ENCODE results near the gene NEK6. TPM values are rescaled to one million over a fixed set of nuclear protein-coding genes. Genes with fewer than 3 reads are reported as not detected.
A peak's percentile ranks its signal among the peaks of the same experiment; 100 is the strongest.

Gene NEK6
- 10 to 100 TPM; 56.9 to 62.7 TPM for total RNA-seq
- long read RNA-seq, donor 1, transcript NEK6-214 (10 exons, 2,573 nt) = minor isoform, 6 of 46 reads
- long read RNA-seq, donor 1, transcript NEK6-201 (10 exons, 3,447 nt) = major isoform, 25 of 46 reads
- long read RNA-seq, donor 1, partial matches to known transcripts = 0 of 46 reads
- long read RNA-seq, donor 1, other reads (novel, unspliced or antisense) = 14 of 46 reads
- long read RNA-seq, donor 2, transcript NEK6-201 (10 exons, 3,447 nt) = major isoform, 32 of 72 reads
- long read RNA-seq, donor 2, transcript NEK6-214 (10 exons, 2,573 nt) = minor isoform, 21 of 72 reads
- long read RNA-seq, donor 2, partial matches to known transcripts = 5 of 72 reads
- long read RNA-seq, donor 2, other reads (novel, unspliced or antisense) = 13 of 72 reads

DNA sequence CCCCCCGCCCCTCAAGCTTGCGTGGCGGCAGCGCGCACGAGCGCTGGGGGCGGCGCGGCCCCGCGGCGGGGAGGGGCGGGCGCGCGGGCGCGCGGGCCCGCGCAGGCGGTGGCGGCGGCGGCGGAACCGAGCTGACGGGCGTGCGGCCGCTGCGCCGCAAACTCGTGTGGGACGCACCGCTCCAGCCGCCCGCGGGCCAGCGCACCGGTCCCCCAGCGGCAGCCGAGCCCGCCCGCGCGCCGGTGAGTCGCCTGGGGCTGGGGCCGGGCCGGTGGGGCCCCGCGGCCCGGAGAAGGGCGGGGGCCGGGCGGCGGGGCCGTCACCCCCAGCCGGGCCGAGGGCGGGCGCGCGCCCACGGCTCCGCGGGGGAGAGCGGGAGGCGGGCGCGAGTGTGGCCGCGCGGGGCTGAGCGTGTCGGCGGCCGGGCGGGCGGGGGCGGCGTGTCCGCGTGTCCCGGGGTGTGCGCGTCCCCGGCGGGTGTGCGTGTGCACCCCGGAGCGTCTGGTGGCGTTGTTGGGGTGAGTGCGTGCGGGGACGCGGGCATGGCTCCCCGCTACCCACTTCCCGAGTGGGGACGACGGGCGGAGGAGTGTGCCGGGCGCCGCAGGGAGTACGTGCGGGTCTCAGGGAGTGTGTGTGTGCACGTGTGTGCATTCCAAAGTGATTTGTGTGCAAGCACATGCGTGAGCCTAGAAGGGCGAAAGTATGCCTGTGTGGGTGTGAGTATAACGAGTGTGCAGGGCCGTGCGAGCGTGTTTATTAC, at the start of gene NEK6:
Gene NEK6 (plus strand): TSS at position 106 of the 763 bp plus-strand sequence. CDS start 44,016 bp downstream, outside the sequence.
- peak; percentile 83 for DNase-seq (ENCODE audit: low spot score)
- intact Hi-C loops (cut with DNase I) = loop anchor here in 1 of 2 donors (10.0 kb wide), 1 partner anchor 133 kb away; no protein-coding TSS in a partner anchor

- DNase-seq (ENCODE audit: low spot score) = peak; percentile 9
- intact Hi-C loops (cut with DNase I) = no loop called here
Measured at GRCh38 chr9:124208571-124208970, 49.2 kb upstream of the NEK6 start.

- DNase-seq (ENCODE audit: low spot score) = peak; percentile 35
- intact Hi-C loops (cut with DNase I) = no loop called here
Measured at GRCh38 chr9:124209279-124209678, 48.5 kb upstream of the NEK6 start.

GRCh38 chr9:124209774-124210173, 48.0 kb upstream of the NEK6 start:
- intact Hi-C loops (cut with DNase I) = loop anchor here in 1 of 2 donors (2.0 kb wide), 1 partner anchor 81 kb away; no protein-coding TSS in a partner anchor
- DNase-seq (ENCODE audit: low spot score) = no peak

DNA sequence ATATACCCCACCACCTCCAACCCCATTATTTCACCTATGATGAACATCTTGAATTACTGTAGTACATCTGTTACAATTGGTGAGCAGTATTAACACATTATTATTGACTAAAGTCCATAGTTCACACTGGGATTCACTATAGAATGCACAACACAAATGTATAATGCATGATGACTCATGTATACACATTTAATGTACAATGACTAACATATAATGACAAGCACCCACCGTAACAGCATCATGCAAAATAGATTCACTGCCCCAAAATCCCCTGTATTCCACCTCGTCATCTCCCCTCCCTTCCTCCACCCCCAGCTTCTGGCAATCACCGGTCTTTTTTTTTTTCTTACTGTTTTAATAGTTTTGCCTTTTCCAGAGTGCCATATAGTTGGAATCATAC, 47.1 kb upstream of the NEK6 start:
- DNase-seq (ENCODE audit: low spot score) = no peak
- intact Hi-C loops (cut with DNase I) = loop anchor here in 1 of 2 donors (2.0 kb wide), 1 partner anchor 80 kb away; no protein-coding TSS in a partner anchor

- intact Hi-C loops (cut with DNase I) = no loop called here
- DNase-seq (ENCODE audit: low spot score) = peak; percentile 29
Measured at GRCh38 chr9:124212381-124213050, 45.2 kb upstream of the NEK6 start.

DNA sequence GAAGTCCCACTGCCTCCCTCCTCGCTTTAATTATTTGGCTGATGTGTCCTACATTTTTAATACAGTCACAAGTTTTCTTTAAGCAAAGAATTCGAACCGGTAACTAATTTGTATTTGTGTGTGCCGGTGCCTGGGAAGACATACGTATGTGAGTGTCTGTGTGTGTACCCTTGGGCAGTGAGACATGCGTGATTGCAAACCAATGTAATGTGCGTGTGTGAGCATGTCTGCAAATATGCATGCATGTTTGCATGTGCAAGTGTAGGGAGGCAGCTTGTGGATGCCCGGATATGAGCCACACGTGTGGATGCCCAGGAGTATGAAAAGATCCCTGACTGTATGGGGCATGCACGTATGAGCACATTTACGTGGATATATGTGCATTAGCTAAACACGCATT, 44.4 kb upstream of the NEK6 start:
- intact Hi-C loops (cut with DNase I) = no loop called here
- peak; percentile 23 for DNase-seq (ENCODE audit: low spot score)

DNA sequence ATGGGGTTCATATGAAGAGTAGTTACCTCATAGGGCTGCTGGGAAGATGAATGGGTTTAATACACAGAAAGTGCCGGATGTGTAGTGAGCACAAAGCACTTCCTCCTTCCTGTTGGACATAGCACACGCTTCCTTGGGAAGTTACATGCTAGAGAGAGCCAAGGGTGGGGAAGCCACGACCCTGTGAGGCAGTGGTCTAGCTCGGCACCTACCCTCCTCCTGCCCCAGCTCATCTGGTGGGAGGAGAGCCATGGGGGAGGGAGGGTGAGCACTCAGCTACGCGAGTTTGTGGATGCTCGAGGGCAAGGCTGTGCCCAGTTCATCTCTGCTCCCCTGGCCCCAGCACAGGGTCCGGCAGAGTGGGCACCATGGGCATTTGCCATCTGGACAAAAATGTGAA, 43.6 kb upstream of the NEK6 start:
- DNase-seq (ENCODE audit: low spot score) = peak; percentile 58

GRCh38 chr9:124214596-124215367, 43.0 kb upstream of the NEK6 start:
- peak; percentile 44 for DNase-seq (ENCODE audit: low spot score)
- intact Hi-C loops (cut with DNase I) = no loop called here

More for the DNA sequence above, 43.6 kb upstream of the NEK6 start:
- intact Hi-C loops (cut with DNase I) = no loop called here

- intact Hi-C loops (cut with DNase I) = no loop called here
- DNase-seq (ENCODE audit: low spot score) = peak; percentile 44
Measured at GRCh38 chr9:124215368-124215910, 42.3 kb upstream of the NEK6 start.

- intact Hi-C loops (cut with DNase I) = no loop called here
- DNase-seq (ENCODE audit: low spot score) = peak; percentile 45
Measured at GRCh38 chr9:124215956-124216355, 41.8 kb upstream of the NEK6 start.

- peak; percentile 80 for DNase-seq (ENCODE audit: low spot score)
- intact Hi-C loops (cut with DNase I) = no loop called here
Measured at GRCh38 chr9:124216474-124217176, 41.1 kb upstream of the NEK6 start.

- intact Hi-C loops (cut with DNase I) = no loop called here
- peak; percentile 41 for DNase-seq (ENCODE audit: low spot score)
Measured at GRCh38 chr9:124217836-124218437, 39.8 kb upstream of the NEK6 start.

GRCh38 chr9:124218438-124218982, 39.2 kb upstream of the NEK6 start:
- intact Hi-C loops (cut with DNase I) = no loop called here
- peak; percentile 82 for DNase-seq (ENCODE audit: low spot score)

- DNase-seq (ENCODE audit: low spot score) = no peak
Measured at GRCh38 chr9:124218987-124219461, 38.7 kb upstream of the NEK6 start.

DNA sequence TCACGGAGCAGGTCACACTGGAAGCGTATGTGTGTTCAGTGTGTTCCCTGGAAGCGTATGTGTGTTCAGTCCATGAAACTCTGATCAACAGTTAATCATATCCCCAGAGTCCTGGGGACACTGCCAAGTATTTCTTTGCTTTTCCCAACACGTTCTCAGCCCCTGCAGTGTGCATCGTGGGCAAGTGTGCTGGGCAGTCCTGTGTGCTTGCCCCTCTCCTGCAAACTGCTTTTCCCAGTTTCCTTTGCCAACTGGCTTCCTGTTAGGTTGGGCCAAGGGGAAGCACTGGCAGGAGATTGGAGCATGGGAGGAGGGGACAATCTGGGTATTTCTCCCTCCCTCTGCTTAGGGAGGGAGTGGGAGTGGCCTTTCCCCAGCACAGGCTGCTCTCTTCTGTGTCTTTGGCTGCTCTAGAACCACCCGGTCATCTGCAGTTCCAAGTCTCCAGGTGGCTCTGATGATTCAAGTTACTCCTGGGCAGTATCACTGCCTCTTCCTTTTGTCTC, 36.8 kb upstream of the NEK6 start:
- peak; percentile 56 for DNase-seq (ENCODE audit: low spot score)
- intact Hi-C loops (cut with DNase I) = no loop called here

More at GRCh38 chr9:124218987-124219461, 38.7 kb upstream of the NEK6 start:
- intact Hi-C loops (cut with DNase I) = no loop called here

GRCh38 chr9:124221676-124222075, 36.1 kb upstream of the NEK6 start:
- intact Hi-C loops (cut with DNase I) = loop anchor here in 1 of 2 donors (1.0 kb wide), 1 partner anchor 41 kb away; no protein-coding TSS in a partner anchor
- peak; percentile 4 for DNase-seq (ENCODE audit: low spot score)
